HepG2 (cell line): ENCODE data around the gene ESRRB. TPM values are rescaled to one million over a fixed set of nuclear protein-coding genes. Genes with fewer than 3 reads are reported as not detected.

Experiments used
- ATAC-seq: fragments of 200-7000 bp; cut with Tn5 transposase; 3 replicates; pipeline ENCODE4 v1.9.1; 2020; ENCODE audit warnings: mild to moderate bottlenecking, moderate library complexity
- BruUV-seq: library from RNA; stranded (reverse); fragments of 400-500 nt; replicated peaks from 2 replicates; lab custom pipeline; 2021; lab: Mats Ljungman, UMichigan
- CTCF ChIA-PET: fragments of 300-600 bp; formaldehyde crosslinking; extraction: SDS; loops from one replicate; lab custom pipeline; 2021; ENCODE audit warnings: low total read pairs, inconsistent platforms, low intra/inter-chr PET ratio; lab: Yijun Ruan, JAX
- POLR2A ChIA-PET: fragments of 350-600 bp; sonication (Branson Sonifier 250); formaldehyde crosslinking; loops from one replicate; lab custom pipeline; 2020; ENCODE audit warnings: antibody characterized with exemption, inconsistent platforms; lab: Yijun Ruan, JAX
- DNase-seq: peaks from one replicate; pipeline ENCODE4 v3.0.0-alpha.2; 2015; ENCODE audit warnings: low spot score
- FAIRE-seq: peaks from 3 replicates; lab custom pipeline; 2011; peaks lifted over from hg19 to GRCh38; lab: Jason Lieb, UNC
- H2AFZ ChIP-seq: one replicate; pipeline ENCODE4 v1.6.1; 2011; ENCODE audit warnings: low read length, inconsistent platforms
- H3K27ac ChIP-seq: fragments of 300-600 bp; 3 replicates; pipeline ENCODE4 v1.8.0; 2011; ENCODE audit warnings: mixed run types, mild to moderate bottlenecking, mixed read lengths, low read length, inconsistent platforms; ENCODE audit not compliant: insufficient read depth; ENCODE audit errors: extremely low read length
- H3K27me3 ChIP-seq, 2 experiments: fragments of 200-600 bp in 1 of 2; 2 replicates in 1 of 2; 3 replicates in 1 of 2; pipeline versions ENCODE4 v1.6.0 to v1.8.0; 2011; ENCODE audit warnings: low read length in 2 of 2, mild to moderate bottlenecking in 2 of 2, moderate library complexity in 2 of 2, inconsistent platforms in 1 of 2; ENCODE audit not compliant: insufficient read depth in 2 of 2, control insufficient read depth in 1 of 2
- H3K36me3 ChIP-seq, 2 experiments: fragments of 200-600 bp in 1 of 2; replicated peaks in 1 of 2; 2 replicates in 1 of 2; 3 replicates in 1 of 2; pipeline versions ENCODE4 v1.5.1 to v1.8.0; 2011; ENCODE audit warnings: low read length in 2 of 2, inconsistent platforms in 1 of 2; ENCODE audit not compliant: insufficient read depth in 2 of 2, control insufficient read depth in 1 of 2
- H3K4me1 ChIP-seq: 2 replicates; pipeline ENCODE4 v1.5.1; 2012; ENCODE audit warnings: low read length, inconsistent platforms; ENCODE audit not compliant: insufficient read depth
- H3K4me2 ChIP-seq: 2 replicates; pipeline ENCODE4 v1.6.0; 2011; ENCODE audit warnings: low read depth, low read length, inconsistent platforms
- H3K4me3 ChIP-seq, 3 experiments: fragments of 200-600 bp in 1 of 3; sonication (generic), shearing (Covaris generic) in 1 of 3; replicated peaks in 1 of 3; 2 replicates each; pipeline ENCODE4 v1.5.1; 2011 to 2016; ENCODE audit warnings: low read length in 3 of 3, inconsistent platforms in 2 of 3, low read depth in 2 of 3, mild to moderate bottlenecking in 2 of 3, control low read depth in 1 of 3, mixed read lengths in 1 of 3; ENCODE audit not compliant: insufficient read depth in 1 of 3
- H3K79me2 ChIP-seq: one replicate; pipeline ENCODE4 v1.6.1; 2011; ENCODE audit warnings: low read length, inconsistent platforms; ENCODE audit not compliant: insufficient read depth
- H3K9ac ChIP-seq: 2 replicates; pipeline ENCODE4 v1.6.0; 2011; ENCODE audit warnings: mild to moderate bottlenecking, low read depth, low read length, inconsistent platforms; ENCODE audit not compliant: insufficient read depth
- H3K9me3 ChIP-seq: 2 replicates; pipeline ENCODE4 v1.5.1; 2012; ENCODE audit warnings: mild to moderate bottlenecking, low read length
- H4K20me1 ChIP-seq: 2 replicates; pipeline ENCODE4 v1.6.0; 2011; ENCODE audit warnings: inconsistent platforms, mild to moderate bottlenecking, low read length, moderate library complexity; ENCODE audit not compliant: insufficient read depth
- MBD4 ChIP-seq: IDR thresholded peaks from 2 replicates; pipeline ENCODE4 v1.6.1; 2012; ENCODE audit warnings: low read length, inconsistent platforms, borderline replicate concordance
- RFXANK ChIP-seq: IDR thresholded peaks from 2 replicates; pipeline ENCODE4 v1.6.1; 2016
- ZFP37 ChIP-seq: sonication (generic); formaldehyde crosslinking; IDR thresholded peaks from 2 replicates; pipeline ENCODE4 v1.4.0; 2020; ENCODE audit warnings: missing genetic modification reagents, borderline replicate concordance
- ZNF703 ChIP-seq: sonication (generic); formaldehyde crosslinking; IDR thresholded peaks from 2 replicates; pipeline ENCODE4 v1.5.1; 2020; ENCODE audit warnings: missing genetic modification reagents, mild to moderate bottlenecking, moderate library complexity, borderline replicate concordance
- ZNF768 ChIP-seq: sonication (generic); formaldehyde crosslinking; IDR thresholded peaks from 2 replicates; pipeline ENCODE4 v1.4.0; 2020; ENCODE audit warnings: missing genetic modification reagents
- WGBS: methylation state at CpG from one replicate; pipeline ENCODE4 v1.1.6; 2017; ENCODE audit warnings: low lambda C conversion rate; 5-methylcytosine and 5-hydroxymethylcytosine counted together
- in situ Hi-C: cut with HindIII; loops from 2 replicates; pipeline ENCODE4 v1.10.0; 2017; ENCODE audit warnings: low pct_unique_long_range_greater_than_20kb; ENCODE audit not compliant: extremely low pct_ligation_motif_present
- intact Hi-C: fragments of 100-400 bp; cut with micrococcal nuclease; formaldehyde crosslinking; loops from one replicate; pipeline ENCODE4 v1.10.0; 2022; ENCODE audit not compliant: unreplicated experiment
- polyA plus RNA-seq, 8 experiments: library from polyadenylated mRNA; depleted of rRNA in 3 of 8; stranded (reverse) in 7 of 8; unstranded in 1 of 8; fragments of >200 nt; fragmentation: Illumina TruSeq in 4 of 8; extraction: Trizol in 4 of 8; gene quantifications; 2 replicates each; pipeline versions ENCODE4 v1.2.1 to v1.2.3, GENCODE V29; 2011 to 2016; ENCODE audit warnings: low read depth in 4 of 8, missing spikeins in 1 of 8, mixed read lengths in 1 of 8; ENCODE audit not compliant: insufficient read depth in 1 of 8
- total RNA-seq, 5 experiments: library from RNA; depleted of rRNA; stranded (reverse); fragments of >200 nt; fragmentation: Illumina TruSeq; extraction: Trizol; gene quantifications; 2 replicates each; pipeline ENCODE4 v1.2.3, GENCODE V29; 2016; ENCODE audit warnings: low read depth in 1 of 5

ESRRB gene
- total and polyA plus RNA-seq, 2 of the 13 experiments (the other 11 are each of a cell fraction or from before 2014, with no cell fraction given), result 0.04 to 0.33 TPM

- in situ Hi-C loops (no loop called here), intact Hi-C loops (no loop called here)
- Histone ChIP-seq H3K9ac (no peak overlapping the region), H3K4me1 (peaks cover 13% of the 10 kb centered on the region), H3K4me3 (no peak overlapping the region), H3K36me3 (no peaks in the 10 kb centered on the region), H4K20me1 (no peaks in the 10 kb centered on the region), H3K9me3 (no peaks in the 10 kb centered on the region), H3K79me2 (no peaks in the 10 kb centered on the region), H3K4me2 (no peak overlapping the region), H3K27me3 (no peaks in the 10 kb centered on the region), H2AFZ (no peak overlapping the region), H3K27ac (no peak overlapping the region)
- BruUV-seq, result no TSS peak
- ATAC-seq (peak; percentile 19; the same call in 1 of the 3 replicates), DNase-seq (no peak), FAIRE-seq (no peak)
- TF ChIP-seq ZNF768 (CRISPR knock-in tag) (peak; percentile 22; the same call in 1 of the 2 replicates), ZNF703 (CRISPR knock-in tag) (no peak)
- ChIA-PET POLR2A (no interaction called here), CTCF (no interaction called here)
- WGBS, result 73% methylated on average over 27 of the region's 27 CpGs
These were observed 46.6 kb upstream of the ESRRB start for GRCh38 chr14:76329154-76329928.

- Histone ChIP-seq H3K4me3 (no peak overlapping the region), H3K36me3 (no peaks in the 10 kb centered on the region), H3K79me2 (no peaks in the 10 kb centered on the region), H3K4me2 (no peak overlapping the region), H3K9ac (no peak overlapping the region), H3K9me3 (no peaks in the 10 kb centered on the region), H3K4me1 (peaks cover 13% of the 10 kb centered on the region), H2AFZ (no peak overlapping the region), H4K20me1 (no peaks in the 10 kb centered on the region), H3K27me3 (no peaks in the 10 kb centered on the region), H3K27ac (no peak overlapping the region)
- FAIRE-seq (no peak), ATAC-seq (no peak), DNase-seq (no peak)
- ChIA-PET POLR2A (no interaction called here), CTCF (no interaction called here)
- no TSS peak for BruUV-seq
- TF ChIP-seq ZFP37 (CRISPR knock-in tag) (no peak), MBD4 (no peak), RFXANK (no peak)
- intact Hi-C loops, result no loop called here
- 68% methylated on average over 6 of the region's 12 CpGs for WGBS
- in situ Hi-C loops, result no loop called here
These were observed 46.0 kb upstream of the ESRRB start for GRCh38 chr14:76329951-76330350.
